Mucosa of rectum (tissue), 2 donors: ENCODE data around the gene TOMT.

ENCODE experiments used
- H3K27ac ChIP-seq, 2 donors: one replicate each; pipeline ENCODE4 v1.7.0; 2013; ENCODE audit warnings: inconsistent platforms in 2 of 2, low read depth in 2 of 2, low read length in 2 of 2
- H3K27me3 ChIP-seq, 2 donors: one replicate each; pipeline ENCODE4 v1.7.0; 2013; ENCODE audit warnings: low read length in 2 of 2; ENCODE audit not compliant: control insufficient read depth in 2 of 2, insufficient read depth in 2 of 2
- H3K36me3 ChIP-seq, 2 donors: one replicate each; pipeline ENCODE4 v1.7.0; 2013; ENCODE audit warnings: low read length in 2 of 2; ENCODE audit not compliant: control insufficient read depth in 2 of 2, insufficient read depth in 2 of 2
- H3K4me1 ChIP-seq, 2 donors: one replicate each; pipeline ENCODE4 v1.7.0; 2013; ENCODE audit warnings: low read length in 2 of 2, mild to moderate bottlenecking in 1 of 2; ENCODE audit not compliant: control insufficient read depth in 2 of 2, insufficient read depth in 2 of 2
- H3K4me3 ChIP-seq, 2 donors: one replicate each; pipeline ENCODE4 v1.7.0; 2013; ENCODE audit warnings: low read length in 2 of 2
- H3K9ac ChIP-seq, 2 donors: one replicate each; pipeline ENCODE4 v1.7.0; 2013; ENCODE audit warnings: low read length in 2 of 2, low read depth in 1 of 2, mild to moderate bottlenecking in 1 of 2
- H3K9me3 ChIP-seq, 2 donors: one replicate each; pipeline ENCODE4 v1.7.0; 2013; ENCODE audit warnings: low read length in 2 of 2; ENCODE audit not compliant: control insufficient read depth in 2 of 2
- donor health status: healthy.
- donor health status: Normal muscosa, but diverticular disease.

Gene TOMT

GRCh38 chr11:72157131-72157530 is 51.4 kb downstream of the TOMT start:
- Histone ChIP-seq H3K9me3 (no peaks in the 10 kb centered on the region), H3K36me3 (no peaks in the 10 kb centered on the region), H3K27ac (no peak overlapping the region), H3K27me3 (no peaks in the 10 kb centered on the region), H3K4me1 (no peaks in the 10 kb centered on the region), H3K4me3 (no peak overlapping the region), H3K9ac (no peak overlapping the region)
